ENCODE measurements around the gene CX3CR1.

The CX3CR1 gene

GRCh38 chr3:39273119-39273518 lies 6.7 kb downstream of the CX3CR1 start:
- in situ Hi-C loops (cut with MboI; ENCODE audit: low pct_unique_long_range_greater_than_20kb, low sequenced_read_pairs) = no loop called here
- DNase-seq = no peak

GRCh38 chr3:39272191-39272590 lies 7.6 kb downstream of the CX3CR1 start:
- DNase-seq = peak; percentile 73
- in situ Hi-C loops (cut with MboI; ENCODE audit: low pct_unique_long_range_greater_than_20kb, low sequenced_read_pairs) = no loop called here

DNA sequence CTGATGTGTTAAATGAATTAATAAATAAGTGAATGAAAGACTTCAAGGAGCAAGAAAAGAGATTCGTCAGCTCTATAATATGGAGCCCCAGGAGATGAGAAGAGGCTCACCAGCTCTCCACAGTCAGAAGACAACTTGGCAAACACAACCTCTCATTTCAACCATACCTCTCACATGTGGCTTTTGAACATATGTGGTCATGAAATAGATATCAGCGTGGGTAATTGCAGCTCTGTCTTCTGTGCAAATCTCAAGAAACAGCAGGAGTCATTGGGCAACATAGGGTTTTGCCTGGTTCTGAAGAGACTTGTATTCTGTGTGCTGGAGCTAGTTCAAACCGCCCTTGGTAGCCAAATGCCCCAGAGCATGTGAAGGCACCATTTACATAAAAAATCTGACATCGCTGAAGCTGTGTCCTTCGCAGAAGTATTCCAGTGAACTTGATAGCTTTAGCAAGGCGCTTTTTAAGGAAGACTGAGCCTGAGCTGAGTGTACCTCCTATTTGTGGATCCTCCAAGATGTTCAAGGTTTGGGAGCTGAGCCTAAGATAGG lies 8.4 kb downstream of the CX3CR1 start:
- in situ Hi-C loops (cut with MboI; ENCODE audit: low pct_unique_long_range_greater_than_20kb, low sequenced_read_pairs) = no loop called here
- DNase-seq = no peak

GRCh38 chr3:39269528-39269927 lies 10.3 kb downstream of the CX3CR1 start:
- in situ Hi-C loops (cut with MboI; ENCODE audit: low pct_unique_long_range_greater_than_20kb, low sequenced_read_pairs) = no loop called here
- no peak for DNase-seq

- no peak for DNase-seq
- in situ Hi-C loops (cut with MboI; ENCODE audit: low pct_unique_long_range_greater_than_20kb, low sequenced_read_pairs) = no loop called here
These were observed 11.3 kb downstream of the CX3CR1 start for GRCh38 chr3:39268549-39268900.

GRCh38 chr3:39267631-39268548 lies 11.9 kb downstream of the CX3CR1 start:
- in situ Hi-C loops (cut with MboI; ENCODE audit: low pct_unique_long_range_greater_than_20kb, low sequenced_read_pairs) = no loop called here
- no peak for DNase-seq

GRCh38 chr3:39264053-39264452 lies 15.8 kb downstream of the CX3CR1 start:
- no peak for DNase-seq
- in situ Hi-C loops (cut with MboI; ENCODE audit: low pct_unique_long_range_greater_than_20kb, low sequenced_read_pairs) = no loop called here

DNA sequence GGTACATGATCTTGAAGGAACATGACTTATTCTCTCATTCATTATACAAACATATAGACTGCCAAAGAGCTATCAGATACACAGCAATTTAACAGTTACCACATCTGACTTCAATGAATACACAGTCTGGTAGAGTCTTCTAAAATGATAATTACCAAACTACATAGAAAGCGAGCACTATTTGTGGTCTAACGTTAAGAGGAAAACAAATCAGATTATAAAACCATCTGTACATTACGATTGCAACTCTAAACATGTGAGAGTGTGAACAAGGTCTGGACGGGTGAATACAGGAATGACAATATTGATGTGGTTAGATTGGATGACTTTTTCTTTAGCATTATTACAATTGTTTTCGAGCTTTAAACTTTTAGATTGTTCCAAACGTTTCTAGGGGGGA lies 16.3 kb downstream of the CX3CR1 start:
- DNase-seq = no peak
- in situ Hi-C loops (cut with MboI; ENCODE audit: low pct_unique_long_range_greater_than_20kb, low sequenced_read_pairs) = no loop called here

DNA sequence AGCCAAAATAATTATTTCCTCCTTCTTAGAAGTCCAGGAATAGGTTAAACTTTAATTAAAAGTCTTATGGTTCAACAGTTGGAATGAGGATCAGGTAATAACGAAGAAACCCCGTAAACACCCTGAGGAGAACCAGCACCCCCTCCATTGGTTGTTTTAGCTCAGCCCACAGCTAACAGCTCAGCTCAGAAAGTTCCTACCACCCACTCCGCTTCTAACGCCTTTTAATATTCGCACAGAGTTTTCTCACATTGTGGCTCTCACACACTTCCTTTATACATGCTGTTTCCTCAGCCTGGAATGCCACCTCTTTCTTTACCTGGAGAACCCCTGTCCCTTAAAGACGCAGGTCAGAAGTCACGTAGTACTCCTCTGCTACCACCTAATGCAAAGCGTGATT lies 17.0 kb downstream of the CX3CR1 start:
- no peak for DNase-seq
- in situ Hi-C loops (cut with MboI; ENCODE audit: low pct_unique_long_range_greater_than_20kb, low sequenced_read_pairs) = no loop called here

- no peak for DNase-seq
- in situ Hi-C loops (cut with MboI; ENCODE audit: low pct_unique_long_range_greater_than_20kb, low sequenced_read_pairs) = no loop called here
These were observed 18.1 kb downstream of the CX3CR1 start for GRCh38 chr3:39261726-39262125.

GRCh38 chr3:39260957-39261356 lies 18.9 kb downstream of the CX3CR1 start:
- DNase-seq = peak; percentile 93
- in situ Hi-C loops (cut with MboI; ENCODE audit: low pct_unique_long_range_greater_than_20kb, low sequenced_read_pairs) = no loop called here

DNA sequence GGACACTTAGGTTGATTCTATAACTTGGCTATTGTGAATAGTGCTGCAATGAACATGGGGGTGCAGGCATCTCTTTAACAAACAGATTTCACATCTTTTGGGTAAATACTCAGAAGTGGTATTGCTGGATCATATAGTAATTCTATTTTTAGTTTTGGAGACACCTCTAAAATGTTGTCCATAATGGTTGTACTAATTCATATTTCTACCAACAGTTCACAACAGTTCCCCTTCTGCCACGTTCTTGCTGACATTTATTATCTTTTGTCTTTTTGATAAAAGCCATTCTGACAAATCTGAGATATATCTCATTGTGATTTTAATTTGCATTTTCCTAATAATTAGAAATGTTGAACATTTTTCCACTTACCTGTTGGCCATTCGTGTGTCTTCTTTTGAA lies 19.5 kb downstream of the CX3CR1 start:
- DNase-seq = no peak
- in situ Hi-C loops (cut with MboI; ENCODE audit: low pct_unique_long_range_greater_than_20kb, low sequenced_read_pairs) = no loop called here

GRCh38 chr3:39255503-39256325 lies 24.1 kb downstream of the CX3CR1 start:
- in situ Hi-C loops (cut with MboI; ENCODE audit: low pct_unique_long_range_greater_than_20kb, low sequenced_read_pairs) = no loop called here
- peak; percentile 89 for DNase-seq

DNA sequence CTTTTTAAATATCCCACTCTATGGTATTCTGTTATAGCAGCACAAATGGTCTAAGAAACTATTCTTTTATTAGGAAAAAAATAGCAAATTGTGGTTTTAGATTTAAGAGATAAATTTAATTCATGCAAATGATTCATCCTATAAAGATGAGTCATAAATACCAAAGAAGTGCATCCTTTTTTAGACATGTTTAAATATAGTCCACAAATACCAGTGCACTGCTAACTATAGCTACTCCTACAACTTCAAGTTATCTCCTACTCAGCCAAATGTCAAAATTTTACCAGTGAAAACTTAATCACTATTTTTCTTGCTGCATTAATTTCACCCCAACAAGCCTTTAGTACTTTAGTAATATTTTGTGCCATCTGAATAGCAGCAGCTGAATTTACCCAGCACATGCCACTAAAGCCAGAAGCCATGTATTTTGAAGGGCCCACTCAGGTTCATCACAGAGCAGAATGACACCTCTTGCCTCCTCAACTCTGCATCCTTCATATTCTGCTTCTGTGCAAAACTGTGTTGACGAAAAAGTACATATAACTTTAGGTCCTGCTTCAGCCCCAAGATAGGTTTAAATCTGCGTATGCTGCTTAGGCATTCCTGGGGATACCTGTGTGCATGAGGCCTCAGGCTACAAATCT lies 24.9 kb downstream of the CX3CR1 start:
- no peak for DNase-seq
- in situ Hi-C loops (cut with MboI; ENCODE audit: low pct_unique_long_range_greater_than_20kb, low sequenced_read_pairs) = no loop called here

DNA sequence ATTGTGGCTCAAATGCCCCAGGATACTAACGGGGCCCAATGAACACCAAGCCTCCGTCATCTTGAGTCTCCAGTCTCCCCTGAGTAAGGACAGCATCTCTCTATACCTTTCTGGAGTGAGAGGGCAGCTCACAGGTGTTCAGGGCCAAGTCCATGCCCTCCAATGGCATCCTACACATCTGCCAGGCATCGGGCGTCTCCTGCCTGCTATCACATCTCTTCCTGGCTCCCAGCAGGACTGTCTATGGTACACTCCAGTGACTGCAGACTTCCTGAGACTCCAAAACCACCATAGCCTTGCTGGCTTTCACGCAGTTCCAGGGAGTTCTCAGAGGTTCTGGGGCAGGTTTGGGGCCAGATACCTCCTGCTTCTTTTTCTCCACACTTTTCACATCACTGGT lies 28.3 kb downstream of the CX3CR1 start:
- in situ Hi-C loops (cut with MboI; ENCODE audit: low pct_unique_long_range_greater_than_20kb, low sequenced_read_pairs) = no loop called here
- no peak for DNase-seq

DNA sequence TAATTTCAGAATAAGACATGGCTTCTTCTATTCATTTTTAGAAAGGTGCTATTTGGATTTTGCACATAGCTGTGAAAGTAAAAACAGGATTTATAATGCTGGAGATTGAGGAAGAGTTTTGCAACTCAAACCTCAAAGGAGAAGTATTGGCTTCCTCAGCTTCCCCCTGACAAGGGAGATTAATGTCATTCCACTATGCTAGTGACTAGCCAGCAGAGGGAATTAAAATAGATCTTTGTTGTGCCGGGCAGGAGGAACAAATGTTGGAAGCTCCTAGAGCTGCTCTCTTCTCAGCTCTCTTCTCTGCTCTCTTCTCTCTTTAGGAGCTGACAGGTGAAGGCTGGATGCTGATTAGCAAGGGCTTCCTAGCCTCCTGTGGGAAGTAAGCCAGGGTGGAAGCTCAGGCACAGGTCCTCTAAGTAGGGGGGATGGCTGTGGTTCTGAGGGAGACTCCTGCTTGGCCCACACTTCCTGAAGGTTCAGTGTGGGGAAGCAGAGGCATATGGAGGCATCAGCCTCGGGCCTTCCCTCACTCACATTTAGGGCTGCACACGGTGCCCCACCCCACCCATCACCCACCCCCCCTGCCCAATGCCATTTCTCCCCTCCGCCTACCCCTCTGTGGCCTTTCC lies 29.6 kb downstream of the CX3CR1 start:
- peak; percentile 86 for DNase-seq
- in situ Hi-C loops (cut with MboI; ENCODE audit: low pct_unique_long_range_greater_than_20kb, low sequenced_read_pairs) = no loop called here

GRCh38 chr3:39249453-39250115 lies 30.3 kb downstream of the CX3CR1 start:
- in situ Hi-C loops (cut with MboI; ENCODE audit: low pct_unique_long_range_greater_than_20kb, low sequenced_read_pairs) = no loop called here
- DNase-seq = no peak

DNA sequence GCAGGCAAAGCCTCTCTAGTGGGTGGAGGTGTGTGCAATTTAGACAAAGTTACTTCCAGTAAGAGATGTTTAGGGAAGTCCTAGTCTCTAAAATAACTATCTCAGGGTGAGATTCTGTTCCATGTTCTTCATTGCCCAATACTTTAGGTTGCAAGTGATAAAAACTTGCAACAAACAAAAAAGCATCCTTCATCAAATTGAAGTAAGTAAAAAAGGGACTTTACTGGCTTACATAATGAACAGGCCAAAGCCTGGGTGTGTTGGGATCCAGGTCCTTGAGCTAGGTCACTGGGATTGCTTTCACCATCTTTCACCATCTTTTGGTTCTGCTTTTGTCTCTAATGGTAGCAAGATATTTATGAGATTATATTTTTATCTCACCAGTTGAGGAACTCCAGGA lies 38.3 kb downstream of the CX3CR1 start:
- DNase-seq = no peak
- in situ Hi-C loops (cut with MboI; ENCODE audit: low pct_unique_long_range_greater_than_20kb, low sequenced_read_pairs) = no loop called here

- in situ Hi-C loops (cut with MboI; ENCODE audit: low pct_unique_long_range_greater_than_20kb, low sequenced_read_pairs) = no loop called here
These were observed 42.8 kb downstream of the CX3CR1 start for GRCh38 chr3:39237027-39237426.

More at GRCh38 chr3:39237027-39237426, 42.8 kb downstream of the CX3CR1 start:
- no peak for DNase-seq

Data from KBM-7 (cell line).